Activated CD4-positive, alpha-beta memory T cell treated with anti-CD3 and anti-CD28 coated beads, Interleukin-2, amount 10 ng/mL, durations not matched to agents 7 days and 5 days (primary cell): ENCODE data around the gene FBL. TPM values are rescaled to one million over a fixed set of nuclear protein-coding genes. Genes with fewer than 3 reads are reported as not detected.

ENCODE experiments used
- CTCF ChIA-PET: fragments of 350-600 bp; sonication (Branson Sonifier 250); formaldehyde crosslinking; loops from one replicate; lab custom pipeline; 2021; ENCODE audit warnings: antibody characterized with exemption, inconsistent platforms; lab: Charles Lee
- POLR2A ChIA-PET: fragments of 350-600 bp; sonication (Branson Sonifier 250); formaldehyde crosslinking; loops from one replicate; lab custom pipeline; 2021; ENCODE audit warnings: antibody characterized with exemption; lab: Charles Lee
- DNase-seq: peaks from one replicate; pipeline ENCODE4 v3.0.0-alpha.2; 2020
- H3K27ac Mint-ChIP-seq: one replicate; pipeline ENCODE4 v1.8.0; 2021; ENCODE audit warnings: mild to moderate bottlenecking, mixed read lengths
- H3K27me3 Mint-ChIP-seq: one replicate; pipeline ENCODE4 v1.8.0; 2021; ENCODE audit warnings: mixed read lengths
- H3K36me3 Mint-ChIP-seq: one replicate; pipeline ENCODE4 v1.8.0; 2021; ENCODE audit warnings: low read depth, mixed read lengths
- H3K4me1 Mint-ChIP-seq: one replicate; pipeline ENCODE4 v1.8.0; 2021; ENCODE audit warnings: mixed read lengths
- H3K4me3 Mint-ChIP-seq: one replicate; pipeline ENCODE4 v1.8.0; 2021; ENCODE audit warnings: mild to moderate bottlenecking, mixed read lengths
- H3K9me3 Mint-ChIP-seq: one replicate; pipeline ENCODE4 v1.8.0; 2021; ENCODE audit warnings: mixed read lengths
- total RNA-seq, 2 experiments: library from RNA; stranded (reverse); gene quantifications; one replicate each; pipeline ENCODE4 v1.2.3, GENCODE V29; 2021

Gene FBL
- total RNA-seq, 2 experiments from 2014 or later, result 294 to 302 TPM

DNA sequence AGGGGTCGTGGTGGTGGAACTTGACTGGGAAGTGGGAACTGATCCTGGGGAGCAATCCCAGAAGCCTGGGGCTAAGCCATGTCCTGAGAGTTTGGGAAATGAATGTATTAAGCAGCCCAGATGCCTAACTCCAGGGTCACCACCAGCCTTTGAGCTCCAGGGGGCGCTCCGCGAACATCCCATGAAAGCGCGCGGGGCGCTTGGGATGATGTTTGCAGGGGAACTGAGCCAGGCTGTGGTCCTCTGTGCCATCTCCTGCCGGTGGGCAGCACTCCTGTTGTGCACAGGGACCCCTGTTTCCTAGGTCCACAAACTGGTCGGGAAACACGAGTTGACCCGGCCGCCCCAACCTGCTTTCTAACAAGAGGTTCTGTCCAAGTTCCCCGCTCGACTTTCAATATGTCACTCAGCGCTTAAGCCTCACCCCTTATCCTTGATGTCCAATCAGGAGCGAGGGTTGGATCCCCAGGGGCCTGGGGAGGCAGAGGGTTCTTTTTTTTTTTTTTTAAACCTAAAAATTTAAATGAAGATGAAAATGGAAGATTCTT, 53.1 kb downstream of the FBL start:
- DNase-seq, result peak; percentile 78
- POLR2A ChIA-PET, result interaction anchor here (0.6 to 1.4 kb wide), 4 partner anchors 48 to 53 kb away, joined by 3 to 5 read pairs (median 3); partner anchors contain the start of gene FBL
- H3K36me3 Mint-ChIP-seq, result peaks cover 3% of the 10 kb centered on the region
- peaks cover 8% of the 10 kb centered on the region for H3K9me3 Mint-ChIP-seq
- peak overlapping the region; percentile 73 for H3K4me3 Mint-ChIP-seq
- CTCF ChIA-PET, result interaction anchor here (0.6 to 3.5 kb wide), 26 partner anchors 8 to 266 kb away, joined by 3 to 114 read pairs (median 3); partner anchors contain the start of genes DYRK1B, FBL, LEUTX and PSMC4
- H3K4me1 Mint-ChIP-seq, result peaks cover 14% of the 10 kb centered on the region
- H3K27me3 Mint-ChIP-seq, result peaks cover 24% of the 10 kb centered on the region
- H3K27ac Mint-ChIP-seq, result no peak overlapping the region

DNA sequence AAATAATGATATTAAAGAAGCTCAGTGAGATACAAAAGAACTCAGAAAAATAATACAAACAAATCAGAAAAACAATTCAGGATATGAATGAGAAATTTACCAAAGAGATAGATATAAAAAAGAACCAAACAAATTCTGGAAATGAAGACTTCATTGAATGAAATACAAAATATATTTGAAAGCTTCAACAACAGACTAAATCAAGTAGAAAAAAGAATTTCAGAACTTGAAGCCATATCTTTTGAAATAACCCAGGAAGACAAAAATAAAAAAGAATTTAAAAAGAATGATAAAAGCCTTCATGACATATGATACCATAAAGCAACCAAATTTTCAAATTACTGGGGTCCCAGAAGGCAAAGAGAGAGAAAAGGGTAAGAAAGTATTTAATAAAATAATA, 57.9 kb downstream of the FBL start:
- Mint-ChIP-seq H3K9me3 (peaks cover 11% of the 10 kb centered on the region), H3K36me3 (peaks cover 3% of the 10 kb centered on the region), H3K4me1 (peaks cover 4% of the 10 kb centered on the region), H3K27me3 (peaks cover 32% of the 10 kb centered on the region), H3K27ac (no peak overlapping the region), H3K4me3 (no peak overlapping the region)
- DNase-seq, result no peak
- CTCF ChIA-PET, result interaction anchor here (1.9 kb wide), 1 partner anchor 55 kb away, joined by 7 read pairs; no protein-coding TSS in a partner anchor
- POLR2A ChIA-PET, result no interaction called here

Other genes starting within 250 kb of the FBL start
- not detected for gene LGALS13, start 243.9 kb downstream of the FBL start, total RNA-seq
- gene LGALS16, start 190.5 kb downstream of the FBL start, total RNA-seq, result not detected
- under 1 TPM in 1 of 2 experiments, not detected in 1; 0.90 TPM for gene LGALS14, start 141.9 kb downstream of the FBL start, total RNA-seq
- gene CLC, start 108.3 kb downstream of the FBL start, total RNA-seq, result 1 to 10 TPM; 1.5 to 1.8 TPM
- gene LEUTX, start 67.5 kb downstream of the FBL start, total RNA-seq, result under 1 TPM in 1 of 2 experiments, not detected in 1; 0.35 TPM
- 10 to 100 TPM; 13.8 to 14.2 TPM for gene DYRK1B, start 12.2 kb downstream of the FBL start, total RNA-seq
- gene FCGBP, start 88.3 kb upstream of the FBL start, total RNA-seq, result 1 to 10 TPM in 1 of 2 experiments, under 1 TPM in 1; 0.65 to 1.4 TPM
- gene PSMC4, start 124.8 kb upstream of the FBL start, total RNA-seq, result 10 to 100 TPM; 96.4 to 97.6 TPM
- gene ZNF546, start 150.7 kb upstream of the FBL start, total RNA-seq, result 1 to 10 TPM; 6.3 to 7.5 TPM
- gene ZNF780B, start 209.9 kb upstream of the FBL start, total RNA-seq, result 10 to 100 TPM; 19.9 to 20.1 TPM
- gene ZNF780A, start 244.6 kb upstream of the FBL start, total RNA-seq, result 10 to 100 TPM; 21.3 to 25.3 TPM